Prostate gland (tissue), 2 donors: ENCODE results near the gene EPG5. TPM values are rescaled to one million over a fixed set of nuclear protein-coding genes. Genes with fewer than 3 reads are reported as not detected.

Experiments used
- DNase-seq: peaks from one replicate; pipeline ENCODE4 v3.0.0-alpha.2; 2019; ENCODE audit warnings: low spot score
- H3K27ac ChIP-seq, 2 donors: fragments of 200-600 bp; sonication (generic); 2 replicates each; pipeline ENCODE4 v1.5.1; 2017 to 2019
- H3K27me3 ChIP-seq: fragments of 200-600 bp; sonication (generic); replicated peaks from 2 replicates; pipeline ENCODE4 v1.5.1; 2019; ENCODE audit not compliant: insufficient read depth
- H3K36me3 ChIP-seq, 2 donors: fragments of 200-600 bp; sonication (generic); 1 replicate in 1 of 2; 2 replicates in 1 of 2; pipeline versions ENCODE4 v1.5.1 to v1.8.1; 2017 to 2019
- H3K4me1 ChIP-seq: fragments of 200-600 bp; sonication (generic); replicated peaks from 2 replicates; pipeline ENCODE4 v1.5.1; 2019
- H3K4me3 ChIP-seq, 2 donors: fragments of 200-600 bp; sonication (generic); 2 replicates each; pipeline ENCODE4 v1.5.1; 2017 to 2019
- H3K9me3 ChIP-seq: fragments of 200-600 bp; sonication (generic); 2 replicates; pipeline ENCODE4 v1.5.1; 2017
- CTCF ChIP-seq, 4 experiments: fragments of 200-600 bp in 2 of 4; fragments of 450-650 bp in 2 of 4; sonication (generic) in 2 of 4; IDR thresholded peaks; 1 replicate in 3 of 4; 2 replicates in 1 of 4; pipeline ENCODE4 v1.5.1; 2016 to 2019; ENCODE audit warnings: antibody characterized with exemption in 4 of 4, mild to moderate bottlenecking in 2 of 4, moderate library complexity in 2 of 4
- POLR2A ChIP-seq: fragments of 450-650 bp; IDR thresholded peaks from one replicate; pipeline ENCODE4 v1.6.1; 2016; ENCODE audit warnings: antibody characterized with exemption, mild to moderate bottlenecking
- POLR2AphosphoS5 ChIP-seq: sonication (generic); formaldehyde crosslinking; IDR thresholded peaks from one replicate; pipeline ENCODE4 v1.6.1; 2017; ENCODE audit warnings: antibody characterized with exemption
- WGBS: methylation state at CpG from one replicate; pipeline ENCODE4 v1.1.5; 2018; 5-methylcytosine and 5-hydroxymethylcytosine counted together
- intact Hi-C: fragments of 100-400 bp; cut with DNase I; formaldehyde crosslinking; loops from one replicate; pipeline ENCODE4 v1.14.2; 2022
- total RNA-seq, 2 donors: library from RNA; depleted of rRNA; stranded (reverse); fragments of >200 nt; gene quantifications; one replicate each; pipeline ENCODE4 v1.1.0, GENCODE V29; 2016

Gene EPG5
- total RNA-seq, 2 donors from 2014 or later: 21.5 to 50.3 TPM

- Histone ChIP-seq H3K4me1 (no peaks in the 10 kb centered on the region), H3K4me3 (no peak overlapping the region), H3K36me3 (no peaks in the 10 kb centered on the region), H3K27ac (no peak overlapping the region), H3K9me3 (no peaks in the 10 kb centered on the region), H3K27me3 (no peaks in the 10 kb centered on the region)
- TF ChIP-seq POLR2A (no peak), CTCF (IDR thresholded peaks at IDR 0.05) (no peak), POLR2AphosphoS5 (no peak)
- 69% methylated on average over 7 of the region's 7 CpGs for WGBS
- intact Hi-C loops: no loop called here
- DNase-seq: no peak
Measured at GRCh38 chr18:45844938-45845337, 122.2 kb downstream of the EPG5 start.

GRCh38 chr18:45843019-45843418 is 124.1 kb downstream of the EPG5 start:
- Histone ChIP-seq H3K27me3 (no peaks in the 10 kb centered on the region), H3K4me3 (no peak overlapping the region), H3K9me3 (no peaks in the 10 kb centered on the region), H3K27ac (no peak overlapping the region), H3K36me3 (no peaks in the 10 kb centered on the region), H3K4me1 (no peaks in the 10 kb centered on the region)
- WGBS: 91% methylated on average over 9 of the region's 9 CpGs
- TF ChIP-seq POLR2AphosphoS5: no peak
- TF ChIP-seq POLR2A: no peak
- no peak for TF ChIP-seq CTCF (IDR thresholded peaks at IDR 0.05)
- no peak for DNase-seq
- intact Hi-C loops: no loop called here

GRCh38 chr18:45841765-45842442 is 125.2 kb downstream of the EPG5 start:
- no peak for TF ChIP-seq POLR2A
- TF ChIP-seq CTCF (IDR thresholded peaks at IDR 0.05): no peak
- no peak for TF ChIP-seq POLR2AphosphoS5
- WGBS: 94% methylated on average over 12 of the region's 12 CpGs
- H3K27ac ChIP-seq: no peak overlapping the region
- DNase-seq: no peak
- H3K36me3 ChIP-seq: no peaks in the 10 kb centered on the region
- H3K27me3 ChIP-seq: no peaks in the 10 kb centered on the region
- no peaks in the 10 kb centered on the region for H3K9me3 ChIP-seq
- H3K4me3 ChIP-seq: no peak overlapping the region
- intact Hi-C loops: no loop called here
- no peaks in the 10 kb centered on the region for H3K4me1 ChIP-seq

- no peaks in the 10 kb centered on the region for H3K4me1 ChIP-seq
- H3K4me3 ChIP-seq: no peak overlapping the region
- no peaks in the 10 kb centered on the region for H3K36me3 ChIP-seq
- no peaks in the 10 kb centered on the region for H3K9me3 ChIP-seq
- H3K27ac ChIP-seq: no peak overlapping the region
- DNase-seq: no peak
- no peak for TF ChIP-seq CTCF (IDR thresholded peaks at IDR 0.05)
- no peak for TF ChIP-seq POLR2AphosphoS5
- no peak for TF ChIP-seq POLR2A
- H3K27me3 ChIP-seq: no peaks in the 10 kb centered on the region
- whole genome bisulfite sequencing: 87% methylated on average over 17 of the region's 17 CpGs
- intact Hi-C loops: no loop called here
Measured at GRCh38 chr18:45841060-45841764, 125.9 kb downstream of the EPG5 start.
